Endodermal cell (in vitro differentiated cells): ENCODE measurements around the gene EPS15. TPM values are rescaled to one million over a fixed set of nuclear protein-coding genes. Genes with fewer than 3 reads are reported as not detected.

Experiments
- DNase-seq: peaks from one replicate; pipeline ENCODE4 v3.0.0-alpha.2; 2017
- H3K27ac ChIP-seq: 2 replicates; pipeline ENCODE4 v1.5.1; 2013; ENCODE audit warnings: mild to moderate bottlenecking, low read depth, low read length, moderate library complexity
- H3K27me3 ChIP-seq: 2 replicates; pipeline ENCODE4 v1.6.1; 2013; ENCODE audit warnings: mild to moderate bottlenecking, low read length, moderate library complexity; ENCODE audit not compliant: insufficient read depth, control insufficient read depth, poor library complexity, severe bottlenecking
- H3K36me3 ChIP-seq: 2 replicates; pipeline ENCODE4 v1.7.0; 2013; ENCODE audit warnings: mild to moderate bottlenecking, low read length, moderate library complexity; ENCODE audit not compliant: control insufficient read depth, insufficient read depth
- H3K4me1 ChIP-seq: one replicate; pipeline ENCODE4 v1.7.0; 2013; ENCODE audit warnings: low read length; ENCODE audit not compliant: control insufficient read depth, insufficient read depth
- H3K4me3 ChIP-seq: 2 replicates; pipeline ENCODE4 v1.5.1; 2013; ENCODE audit warnings: mild to moderate bottlenecking, low read length, moderate library complexity
- H3K9ac ChIP-seq: 2 replicates; pipeline ENCODE4 v1.6.1; 2013; ENCODE audit warnings: mild to moderate bottlenecking, low read length, moderate library complexity; ENCODE audit not compliant: poor library complexity, severe bottlenecking; ENCODE audit errors: extremely low read depth
- H3K9me3 ChIP-seq: 2 replicates; pipeline ENCODE4 v1.6.1; 2013; ENCODE audit warnings: mild to moderate bottlenecking, low read length, moderate library complexity; ENCODE audit not compliant: control insufficient read depth
- H3K27ac Mint-ChIP-seq: 2 replicates; pipeline ENCODE4 v1.8.0; 2020; ENCODE audit warnings: mixed read lengths
- H3K27me3 Mint-ChIP-seq: 2 replicates; pipeline ENCODE4 v1.8.0; 2021; ENCODE audit warnings: mild to moderate bottlenecking, mixed read lengths; ENCODE audit not compliant: insufficient read depth
- H3K36me3 Mint-ChIP-seq: 2 replicates; pipeline ENCODE4 v1.8.0; 2020; ENCODE audit warnings: low read depth, mixed read lengths
- H3K4me1 Mint-ChIP-seq: 2 replicates; pipeline ENCODE4 v1.8.0; 2020; ENCODE audit warnings: mixed read lengths
- H3K4me3 Mint-ChIP-seq: 2 replicates; pipeline ENCODE4 v1.8.0; 2020; ENCODE audit warnings: mild to moderate bottlenecking, moderate library complexity, mixed read lengths
- H3K9me3 Mint-ChIP-seq: 2 replicates; pipeline ENCODE4 v1.8.0; 2020; ENCODE audit warnings: mild to moderate bottlenecking, mixed read lengths
- CTCF ChIP-seq: fragments of 200-600 bp; sonication (generic); conservative IDR thresholded peaks from 2 replicates; pipeline ENCODE4 v1.5.0; 2021; ENCODE audit warnings: antibody characterized with exemption, mild to moderate bottlenecking
- WGBS, 2 experiments: methylation state at CpG; one replicate each; pipeline versions ENCODE4 v1.1.5 to v1.1.7; 2013; ENCODE audit warnings: missing lambda C conversion rate in 2 of 2, mixed read lengths in 1 of 2; ENCODE audit not compliant: insufficient coverage in 1 of 2, insufficient read length in 1 of 2; 5-methylcytosine and 5-hydroxymethylcytosine counted together
- total RNA-seq, 2 donors: library from RNA; stranded (reverse); fragmentation: NEBNext Ultra II Directional in 1 of 2; extraction: Animal tissue kit (Norgen Biotek cat#: 25700) in 1 of 2; gene quantifications; 2 replicates in 1 of 2; 3 replicates in 1 of 2; pipeline ENCODE4 v1.2.1, GENCODE V29; 2021

Gene EPS15
- total RNA-seq, 2 donors from 2014 or later: 45.0 to 46.9 TPM

GRCh38 chr1:51559064-51559500 lies 40.0 kb upstream of the EPS15 start:
- DNase-seq: peak; percentile 60
- Mint-ChIP-seq H3K27ac (peak overlapping the region; percentile 27), H3K4me3 (no peak overlapping the region), H3K27me3 (no peaks in the 10 kb centered on the region), H3K9me3 (no peaks in the 10 kb centered on the region), H3K4me1 (peaks cover 14% of the 10 kb centered on the region), H3K36me3 (no peaks in the 10 kb centered on the region)
- Histone ChIP-seq H3K4me3 (no peak overlapping the region), H3K27me3 (no peaks in the 10 kb centered on the region), H3K9me3 (no peaks in the 10 kb centered on the region), H3K27ac (no peak overlapping the region), H3K4me1 (no peaks in the 10 kb centered on the region), H3K36me3 (no peaks in the 10 kb centered on the region), H3K9ac (no peak overlapping the region)
- 76% methylated on average over 3 of the region's 3 CpGs; no CpG with 5 or more reads in 1 of the 2 experiments for WGBS, 2 experiments
- TF ChIP-seq CTCF: no peak

GRCh38 chr1:51558375-51558924 lies 39.4 kb upstream of the EPS15 start:
- Mint-ChIP-seq H3K36me3 (no peaks in the 10 kb centered on the region), H3K27me3 (no peaks in the 10 kb centered on the region), H3K9me3 (no peaks in the 10 kb centered on the region), H3K27ac (peak overlapping the region; percentile 52), H3K4me1 (peaks cover 13% of the 10 kb centered on the region), H3K4me3 (no peak overlapping the region)
- H3K27me3 ChIP-seq: no peaks in the 10 kb centered on the region
- no peak overlapping the region for H3K9ac ChIP-seq
- H3K4me3 ChIP-seq: no peak overlapping the region
- no peaks in the 10 kb centered on the region for H3K36me3 ChIP-seq
- 84 to 87% methylated on average over 3 to 5 of the region's 5 CpGs for WGBS, 2 experiments
- H3K27ac ChIP-seq: no peak overlapping the region
- DNase-seq: peak; percentile 55
- no peak for TF ChIP-seq CTCF
- no peaks in the 10 kb centered on the region for H3K9me3 ChIP-seq
- H3K4me1 ChIP-seq: no peaks in the 10 kb centered on the region

- no peak for DNase-seq
- H3K4me1 Mint-ChIP-seq: peaks cover 13% of the 10 kb centered on the region
- Histone ChIP-seq H3K36me3 (no peaks in the 10 kb centered on the region), H3K9ac (no peak overlapping the region), H3K27ac (no peak overlapping the region), H3K27me3 (no peaks in the 10 kb centered on the region), H3K4me3 (no peak overlapping the region), H3K4me1 (no peaks in the 10 kb centered on the region), H3K9me3 (no peaks in the 10 kb centered on the region)
- no peaks in the 10 kb centered on the region for H3K36me3 Mint-ChIP-seq
- H3K4me3 Mint-ChIP-seq: no peak overlapping the region
- H3K9me3 Mint-ChIP-seq: no peaks in the 10 kb centered on the region
- no peaks in the 10 kb centered on the region for H3K27me3 Mint-ChIP-seq
- no peak for TF ChIP-seq CTCF
- no peak overlapping the region for H3K27ac Mint-ChIP-seq
Observed at GRCh38 chr1:51557168-51557567, 38.1 kb upstream of the EPS15 start.
